GF-D8 (cell line): ENCODE measurements around the gene SECISBP2.

ENCODE experiments used
- DNase-seq: peaks from one replicate; lab custom pipeline; 2025; lab: John Stamatoyannopoulos, UW

Gene SECISBP2

GRCh38 chr9:89347651-89348050, 29.4 kb downstream of the SECISBP2 start:
- no peak for DNase-seq

DNA sequence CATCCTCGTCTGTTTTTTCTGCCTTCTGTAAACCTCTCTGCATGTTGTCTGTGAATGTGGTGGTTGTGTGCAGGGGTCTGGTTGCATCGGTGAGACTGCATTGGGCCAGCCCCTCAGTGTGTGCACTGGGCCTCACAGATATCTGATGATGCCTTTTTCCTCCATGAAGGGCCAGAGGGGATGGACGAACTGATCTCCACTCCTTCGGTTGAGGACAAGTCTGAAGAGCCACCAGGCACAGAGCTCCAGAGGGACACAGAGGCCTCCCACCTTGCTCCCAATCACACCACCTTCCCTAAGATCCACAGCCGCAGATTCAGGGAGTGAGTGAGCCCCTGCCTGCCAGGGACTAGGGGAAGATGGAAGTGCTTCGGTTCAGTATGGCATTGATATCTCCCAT, 31.3 kb downstream of the SECISBP2 start:
- DNase-seq = no peak

GRCh38 chr9:89350988-89351557, 32.8 kb downstream of the SECISBP2 start:
- DNase-seq = no peak

DNA sequence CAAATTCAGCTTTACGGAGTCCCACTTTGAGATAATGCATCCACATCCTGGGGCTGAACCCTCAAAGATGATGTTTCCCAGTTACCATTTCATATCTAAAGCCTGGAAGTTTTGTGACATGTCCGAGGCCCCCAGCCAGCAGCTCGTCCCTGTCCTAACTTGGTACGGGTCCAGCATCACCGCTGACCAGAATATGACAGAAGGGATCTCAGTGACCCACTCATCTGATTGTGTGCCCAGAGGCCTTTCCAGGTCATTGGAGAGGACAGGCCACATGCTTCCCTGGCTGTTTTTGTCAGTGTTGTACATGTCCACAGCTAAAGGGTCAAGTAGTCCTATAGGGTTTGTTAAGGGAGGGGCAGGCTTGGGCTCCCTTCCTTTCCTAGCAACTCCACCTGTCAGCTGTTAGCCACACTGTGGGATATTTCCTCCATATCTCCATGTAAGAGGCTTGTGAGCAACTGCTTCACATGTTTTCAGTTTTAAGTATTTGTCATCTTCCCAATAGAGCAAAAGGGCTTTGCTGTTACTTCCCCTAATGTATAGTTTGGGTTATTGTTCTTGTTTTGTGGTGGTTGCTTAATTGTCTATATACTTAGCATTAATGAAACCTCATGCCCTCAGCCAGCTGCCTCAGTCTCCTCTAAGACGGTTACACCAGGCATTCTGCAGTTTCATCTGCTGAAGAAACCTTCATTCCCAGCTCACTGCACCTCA, 33.4 kb downstream of the SECISBP2 start:
- DNase-seq = no peak

- no peak for DNase-seq
Measured at GRCh38 chr9:89352451-89352850, 34.2 kb downstream of the SECISBP2 start.

DNA sequence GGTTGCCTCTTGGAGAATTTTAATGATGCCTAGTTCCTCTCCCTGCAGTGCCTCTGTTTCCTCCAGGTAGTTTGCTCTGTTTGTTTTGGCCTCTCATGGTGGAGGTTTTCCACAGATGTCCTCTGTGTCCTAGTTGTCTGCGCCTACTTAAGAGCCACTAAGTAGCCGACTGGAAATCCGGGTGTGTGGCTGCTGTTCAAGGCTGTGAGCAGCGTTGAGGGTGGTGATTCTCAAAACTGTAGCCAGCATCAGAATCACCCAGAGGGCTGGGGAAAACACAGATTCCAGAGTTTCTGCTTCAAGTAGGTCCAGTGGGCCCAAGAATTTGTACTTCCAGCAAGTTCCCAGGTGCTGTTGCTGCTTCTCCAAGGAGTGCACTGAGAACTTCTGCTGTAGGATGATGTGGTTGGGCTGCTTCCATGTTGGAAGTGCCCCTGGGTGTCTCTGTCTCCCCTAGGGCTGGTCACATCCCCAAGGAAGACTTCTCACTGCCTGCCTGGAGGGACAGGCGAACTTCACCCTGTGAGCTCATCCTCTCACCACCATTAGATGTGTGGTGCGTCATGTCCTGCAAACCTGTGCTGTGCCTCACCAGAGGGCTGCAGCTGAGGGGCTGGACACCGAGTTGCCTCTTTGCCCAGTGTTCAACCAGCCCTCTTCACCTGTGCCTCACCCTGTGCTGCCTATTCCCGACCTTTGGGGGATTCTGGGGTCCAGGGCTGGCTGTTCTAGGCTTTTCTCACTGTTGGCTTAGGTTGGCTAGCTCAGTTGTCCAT, 34.8 kb downstream of the SECISBP2 start:
- DNase-seq = no peak

DNA sequence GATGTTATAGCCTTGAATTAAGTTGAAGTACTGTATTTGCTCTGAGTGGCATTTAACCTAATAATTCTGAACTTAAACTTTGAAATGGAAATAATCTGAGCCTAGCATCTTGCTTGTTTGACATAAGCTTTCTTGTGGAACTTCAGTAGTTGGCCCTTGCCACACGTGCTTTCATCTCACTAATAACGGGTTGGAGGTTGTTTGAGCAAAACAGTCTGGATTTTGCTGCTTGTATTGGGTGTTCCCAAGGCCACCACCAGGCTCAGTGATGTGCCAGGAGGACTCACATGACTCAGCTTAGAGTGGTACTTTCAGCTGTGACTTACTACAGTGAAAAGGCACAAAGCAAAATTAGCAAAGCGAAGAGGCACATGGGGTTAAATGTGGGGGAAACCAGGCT, 35.7 kb downstream of the SECISBP2 start:
- no peak for DNase-seq

DNA sequence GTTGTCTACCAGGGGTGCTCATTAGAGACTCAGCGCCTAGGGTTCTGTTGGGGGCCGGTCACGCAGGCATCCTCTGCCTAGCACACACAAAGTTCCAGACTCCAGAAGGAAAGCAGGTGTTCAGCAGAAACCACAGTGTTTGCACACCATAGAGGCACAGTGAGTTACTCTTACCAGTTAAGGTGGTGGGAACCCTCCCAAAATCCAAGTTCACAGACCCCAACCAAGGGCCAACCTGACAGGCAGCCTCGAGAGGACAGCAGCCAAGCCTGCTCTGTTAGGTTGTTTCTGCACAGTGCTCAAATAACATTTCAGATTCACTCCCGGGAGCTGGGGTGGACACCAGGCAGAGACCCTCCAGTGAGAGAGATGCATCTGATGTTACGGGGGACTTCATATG, 36.2 kb downstream of the SECISBP2 start:
- no peak for DNase-seq

- DNase-seq = no peak
Measured at GRCh38 chr9:89356782-89357181, 38.5 kb downstream of the SECISBP2 start.

DNA sequence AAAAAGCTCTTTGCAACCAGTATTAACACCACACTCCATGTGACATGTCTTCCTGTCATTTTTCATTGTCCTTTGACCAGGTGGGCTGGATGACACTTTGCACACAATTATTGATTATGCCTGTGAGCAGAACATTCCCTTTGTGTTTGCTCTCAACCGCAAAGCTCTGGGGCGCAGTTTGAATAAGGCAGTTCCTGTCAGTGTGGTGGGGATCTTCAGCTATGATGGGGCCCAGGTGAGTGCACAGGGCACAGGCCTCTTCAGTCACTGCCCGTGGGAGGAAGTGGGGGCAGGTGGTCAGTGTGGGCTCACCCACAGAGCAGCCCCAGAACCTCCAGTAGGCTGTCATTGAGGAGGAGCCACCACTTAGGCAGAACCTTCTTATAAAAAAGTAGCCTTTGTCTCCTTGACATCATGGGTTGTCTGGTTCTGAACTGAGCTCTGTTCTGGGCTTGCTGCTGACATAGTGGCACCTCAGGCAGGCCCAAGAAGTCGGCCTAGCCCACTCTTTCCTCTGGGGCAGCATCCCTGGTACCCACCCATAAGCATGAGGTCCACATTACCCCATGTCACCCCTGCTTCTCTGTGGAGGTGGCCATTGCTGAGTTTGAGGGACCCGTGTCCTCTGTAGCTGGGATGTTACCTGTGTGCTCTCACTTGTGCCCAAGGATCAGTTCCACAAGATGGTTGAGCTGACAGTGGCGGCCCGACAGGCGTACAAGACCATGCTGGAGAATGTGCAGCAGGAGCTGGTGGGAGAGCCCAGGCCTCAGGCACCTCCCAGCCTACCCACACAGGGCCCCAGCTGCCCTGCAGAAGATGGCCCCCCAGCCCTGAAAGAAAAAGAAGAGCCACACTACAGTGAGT, 39.3 kb downstream of the SECISBP2 start:
- no peak for DNase-seq

DNA sequence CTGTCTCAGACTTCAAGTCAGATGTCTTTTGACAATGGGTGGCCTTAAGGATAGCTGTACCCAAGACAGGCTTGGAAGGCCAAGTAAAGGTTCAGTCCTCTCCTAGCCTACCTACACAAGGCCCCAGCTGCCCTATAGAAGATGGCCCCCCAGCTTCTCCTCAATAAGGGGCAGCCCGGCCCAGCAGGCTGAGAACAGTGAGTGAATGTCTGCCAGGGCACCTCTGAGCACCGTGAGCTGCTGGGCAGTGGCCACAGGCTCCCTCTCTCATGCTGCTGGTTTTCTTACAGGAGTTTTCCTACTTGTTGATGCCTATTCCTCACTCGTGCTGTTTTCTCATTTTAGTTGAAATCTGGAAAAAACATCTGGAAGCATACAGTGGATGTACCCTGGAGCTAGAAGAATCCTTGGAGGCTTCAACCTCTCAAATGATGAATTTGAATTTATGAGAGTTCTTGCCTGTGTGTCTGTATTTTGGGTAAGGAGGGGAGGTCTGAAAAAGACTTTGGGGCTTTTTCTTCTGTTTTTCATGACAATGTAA, 40.1 kb downstream of the SECISBP2 start:
- DNase-seq = no peak

DNA sequence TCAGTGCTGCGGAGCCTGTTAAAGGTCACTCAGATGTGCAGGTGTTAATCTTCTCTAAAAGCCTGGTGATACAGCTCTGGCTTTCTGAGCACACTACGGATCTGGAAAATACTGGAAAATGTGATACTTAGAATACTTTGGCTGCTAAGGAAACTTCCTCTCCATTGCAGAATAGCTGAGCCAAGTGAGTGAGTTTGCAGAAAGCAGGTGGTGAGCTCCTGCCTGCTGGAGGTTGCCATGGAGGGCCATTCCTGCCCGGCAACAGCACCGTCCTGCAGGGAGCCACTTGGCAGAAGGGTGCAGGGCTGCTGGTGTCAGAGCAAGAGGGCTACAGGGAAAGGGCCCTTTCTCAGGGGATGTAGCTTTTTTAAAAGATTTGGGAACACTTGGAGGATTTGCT, 40.7 kb downstream of the SECISBP2 start:
- no peak for DNase-seq

DNA sequence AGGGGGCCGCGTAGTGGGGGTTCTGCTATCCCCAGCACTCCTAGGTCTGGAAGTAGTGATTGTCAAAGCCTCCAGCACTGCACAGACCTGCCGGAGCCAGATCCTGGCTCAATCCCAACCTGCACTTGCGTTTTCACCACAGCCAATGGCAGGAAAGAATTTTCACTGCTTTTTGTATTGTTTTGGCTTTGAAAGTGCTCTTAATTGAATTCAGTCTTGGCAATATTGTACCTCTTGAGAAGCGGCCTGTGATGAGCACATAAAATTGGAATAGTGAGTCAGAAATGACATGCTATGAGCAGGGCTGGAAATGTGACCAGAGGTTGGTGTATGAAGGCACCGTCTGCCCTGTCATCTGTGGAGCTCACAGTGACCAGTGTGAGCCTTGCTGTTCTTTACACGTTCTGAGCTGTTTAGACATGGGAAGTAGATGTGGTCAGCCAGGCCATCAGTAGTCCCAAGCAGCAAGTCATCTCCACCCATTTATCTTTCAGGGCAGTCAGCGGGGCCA, 41.5 kb downstream of the SECISBP2 start:
- no peak for DNase-seq

GRCh38 chr9:89360465-89360864, 42.2 kb downstream of the SECISBP2 start:
- DNase-seq = no peak

- DNase-seq = no peak
Measured at GRCh38 chr9:89361031-89361430, 42.7 kb downstream of the SECISBP2 start.

GRCh38 chr9:89361816-89362646, 43.7 kb downstream of the SECISBP2 start:
- DNase-seq = no peak

DNA sequence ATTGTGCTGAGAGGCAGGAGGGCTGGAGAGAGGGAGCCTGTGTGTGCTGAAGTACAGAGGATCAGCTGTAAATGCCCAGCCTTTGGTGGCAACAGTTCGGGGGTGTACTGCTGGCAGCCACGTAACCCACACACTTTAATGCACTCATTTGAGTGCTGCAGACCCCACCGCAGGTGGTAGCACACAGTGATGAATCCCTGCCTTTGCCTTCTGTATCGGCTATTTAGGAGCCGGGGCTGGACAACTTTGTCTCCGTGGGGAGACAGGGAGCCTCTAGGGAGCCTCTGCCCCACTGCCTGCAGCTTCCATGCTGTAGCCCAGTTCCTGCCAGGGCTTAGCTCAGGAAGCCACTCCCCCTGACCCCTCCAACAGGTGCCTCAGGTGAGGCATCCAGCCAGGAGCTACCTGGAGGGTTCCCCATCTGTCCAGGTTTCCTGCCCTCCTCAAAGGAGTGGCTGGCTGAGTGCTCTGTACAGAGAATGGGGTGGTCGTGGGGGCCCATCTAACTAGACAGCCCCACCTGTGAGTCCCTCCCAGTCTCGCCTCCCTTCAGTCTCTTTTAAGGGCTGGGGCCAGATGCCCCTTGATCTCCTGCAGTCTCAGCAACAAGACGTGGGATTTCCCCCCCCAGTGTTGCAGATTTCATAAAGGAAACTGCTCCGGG, 44.5 kb downstream of the SECISBP2 start:
- no peak for DNase-seq

DNA sequence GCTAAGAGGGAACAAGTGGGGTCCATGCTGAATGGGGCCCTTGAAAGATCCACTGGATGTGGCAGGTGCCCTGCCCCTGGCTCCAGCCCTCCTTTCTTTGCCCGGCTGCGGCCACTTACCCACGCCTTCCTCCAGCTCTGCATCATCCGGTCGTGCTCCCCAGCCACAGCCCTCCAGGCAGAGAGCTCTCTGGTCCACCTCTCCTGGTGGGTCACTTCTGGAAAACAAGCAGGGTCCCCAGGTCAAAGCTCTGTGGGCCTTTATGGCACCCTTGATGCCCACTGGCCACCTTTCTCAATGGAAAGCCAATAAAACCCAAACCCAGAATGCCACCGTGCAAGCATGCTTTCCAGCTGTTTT, 45.0 kb downstream of the SECISBP2 start:
- DNase-seq = no peak

DNA sequence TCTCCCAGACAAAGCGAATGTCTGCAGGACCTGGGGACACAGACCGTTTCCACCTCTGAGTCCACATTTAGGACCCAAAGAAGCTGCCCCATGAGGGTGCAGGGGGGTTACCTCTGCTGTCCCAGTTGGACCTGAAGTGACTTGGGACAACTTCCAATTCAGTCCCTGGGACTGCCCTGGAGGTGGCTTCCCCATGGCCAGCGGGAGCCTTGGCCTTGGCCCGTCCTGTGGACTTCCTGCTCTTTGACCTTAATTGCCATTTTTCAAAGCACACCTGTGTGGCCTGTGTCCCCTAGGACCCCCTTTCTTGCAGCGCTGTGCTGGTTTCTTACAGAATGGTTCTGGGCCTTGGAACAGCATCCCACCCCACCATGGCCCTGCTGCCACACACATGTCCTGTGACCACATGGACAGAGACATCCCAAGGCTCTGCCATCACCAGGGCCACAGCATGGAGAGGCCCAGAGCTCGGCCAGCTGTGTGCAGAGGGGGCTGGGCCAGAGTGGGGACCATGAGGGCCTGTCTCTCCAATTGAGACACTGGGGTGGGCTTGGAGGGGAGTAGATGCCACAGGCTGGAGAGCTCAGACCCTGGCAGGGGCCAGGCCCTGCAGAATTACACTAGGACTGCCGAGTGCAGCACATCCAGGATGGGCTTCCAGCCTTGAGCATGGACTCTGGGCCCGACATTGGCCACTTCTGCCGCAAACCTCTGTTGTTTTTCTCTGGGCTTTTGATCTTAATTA, 45.8 kb downstream of the SECISBP2 start:
- DNase-seq = no peak
